ENCODE results near the gene CRK. TPM values are rescaled to one million over a fixed set of nuclear protein-coding genes. Genes with fewer than 3 reads are reported as not detected.
A peak's percentile ranks its signal among the peaks of the same experiment; 100 is the strongest.
"Not testable (repeated sequence)": the region's sequence is repeated elsewhere in the genome, so short reads cannot be mapped to it uniquely, and the experiment has no call there.

CRK gene
- total and polyA plus RNA-seq, 12 donors, result 22.2 to 47.5 (median 36.0) TPM

- peak overlapping the region; percentile 67 to 94 (median 80) for H3K4me3 ChIP-seq
- TF ChIP-seq, protein P1, sequence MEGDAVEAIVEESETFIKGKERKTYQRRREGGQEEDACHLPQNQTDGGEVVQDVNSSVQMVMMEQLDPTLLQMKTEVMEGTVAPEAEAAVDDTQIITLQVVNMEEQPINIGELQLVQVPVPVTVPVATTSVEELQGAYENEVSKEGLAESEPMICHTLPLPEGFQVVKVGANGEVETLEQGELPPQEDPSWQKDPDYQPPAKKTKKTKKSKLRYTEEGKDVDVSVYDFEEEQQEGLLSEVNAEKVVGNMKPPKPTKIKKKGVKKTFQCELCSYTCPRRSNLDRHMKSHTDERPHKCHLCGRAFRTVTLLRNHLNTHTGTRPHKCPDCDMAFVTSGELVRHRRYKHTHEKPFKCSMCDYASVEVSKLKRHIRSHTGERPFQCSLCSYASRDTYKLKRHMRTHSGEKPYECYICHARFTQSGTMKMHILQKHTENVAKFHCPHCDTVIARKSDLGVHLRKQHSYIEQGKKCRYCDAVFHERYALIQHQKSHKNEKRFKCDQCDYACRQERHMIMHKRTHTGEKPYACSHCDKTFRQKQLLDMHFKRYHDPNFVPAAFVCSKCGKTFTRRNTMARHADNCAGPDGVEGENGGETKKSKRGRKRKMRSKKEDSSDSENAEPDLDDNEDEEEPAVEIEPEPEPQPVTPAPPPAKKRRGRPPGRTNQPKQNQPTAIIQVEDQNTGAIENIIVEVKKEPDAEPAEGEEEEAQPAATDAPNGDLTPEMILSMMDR (IDR thresholded peaks at IDR 0.05), result no peak
- DNase-seq, result no peak
- WGBS, 2 donors, result 0% methylated on average over 41 of the region's 41 CpGs
- ATAC-seq, result peak in 7 of 8 donors; percentile 36 to 72 (median 59)
- intact Hi-C loops (cut with DNase I), result loop anchor here in 4 of 10 donors (5.0 to 10.0 kb wide), 3 partner anchors 37 to 58 kb away; partner anchors contain the start of gene CRK (in 2 of the 4)
- no peaks in the 10 kb centered on the region for H3K9me3 ChIP-seq
- no peaks in the 10 kb centered on the region for H3K27me3 ChIP-seq
- H3K27ac ChIP-seq, result peak overlapping the region; percentile 90 to 97 (median 96)
- H3K36me3 ChIP-seq, result peaks cover 0 to 16% (median 0%) of the 10 kb centered on the region in 9 donors
- H3K4me1 ChIP-seq, result peaks cover 5 to 53% (median 50%) of the 10 kb centered on the region in 9 donors
Measured at GRCh38 chr17:1398931-1399678, 56.9 kb downstream of the CRK start.

DNA sequence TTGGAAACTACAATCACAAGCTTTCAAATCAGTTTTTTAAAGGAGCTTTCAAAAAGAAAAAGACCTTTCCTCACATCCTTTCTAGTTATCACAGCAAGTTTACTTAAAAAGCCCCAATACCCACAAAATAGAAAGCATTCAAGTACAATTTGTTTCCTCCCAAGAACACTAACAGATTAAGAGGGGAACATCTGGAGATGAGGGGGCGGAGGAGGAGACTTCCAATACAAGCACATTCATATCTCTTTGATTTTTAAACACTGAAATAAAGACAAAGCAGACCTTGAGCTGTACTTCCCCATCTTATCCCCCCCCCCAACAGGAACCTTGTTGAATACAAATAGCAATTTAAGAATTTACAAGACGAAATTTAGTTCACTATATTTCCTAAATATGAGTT is 58.0 kb downstream of the CRK start:
- ATAC-seq (no peak), DNase-seq (no peak)
- H3K9me3 ChIP-seq, result no peaks in the 10 kb centered on the region
- H3K27me3 ChIP-seq, result no peaks in the 10 kb centered on the region
- TF ChIP-seq, protein P1 (IDR thresholded peaks at IDR 0.05), result no peak
- peaks cover 9 to 64% (median 61%) of the 10 kb centered on the region in 9 donors for H3K4me1 ChIP-seq
- peaks cover 0 to 18% (median 0%) of the 10 kb centered on the region in 9 donors for H3K36me3 ChIP-seq
- 6 to 7% methylated on average over 2 of the region's 2 CpGs for WGBS, 2 donors
- intact Hi-C loops (cut with DNase I), result loop anchor here in 4 of 10 donors (5.0 to 10.0 kb wide), 3 partner anchors 36 to 59 kb away; partner anchors contain the start of gene CRK (in 2 of the 4)
- H3K27ac ChIP-seq, result peak overlapping the region in 9 of 10 donors; percentile 1 to 97 (median 97)
- H3K4me3 ChIP-seq, result peak overlapping the region in 9 of 10 donors; percentile 67 to 94 (median 78)

GRCh38 chr17:1395876-1396665 is 60.0 kb downstream of the CRK start:
- not testable (repeated sequence) for DNase-seq
- intact Hi-C loops (cut with DNase I), result loop anchor here in 5 of 10 donors (2.0 to 10.0 kb wide), 4 partner anchors 31 to 61 kb away; partner anchors contain the start of gene CRK (in 2 of the 5)

GRCh38 chr17:1391577-1391976 is 64.5 kb downstream of the CRK start:
- TF ChIP-seq, protein P1 (IDR thresholded peaks at IDR 0.05), result no peak
- peak overlapping the region in 2 of 10 donors; percentile 1 to 2 for H3K4me3 ChIP-seq
- intact Hi-C loops (cut with DNase I), result loop anchor here in 1 of 10 donors (10.0 kb wide), 1 partner anchor 63 kb away; the partner anchor contains the start of gene CRK
- peak overlapping the region; percentile 16 to 81 (median 61) for H3K27ac ChIP-seq
- DNase-seq (no peak), ATAC-seq (no peak)
- H3K36me3 ChIP-seq, result peaks cover 0 to 24% (median 0%) of the 10 kb centered on the region in 9 donors
- H3K4me1 ChIP-seq, result peaks cover 26 to 100% (median 98%) of the 10 kb centered on the region in 9 donors
- WGBS, 2 donors, result 82 to 88% methylated on average over 9 of the region's 9 CpGs
- no peaks in the 10 kb centered on the region for H3K9me3 ChIP-seq
- no peaks in the 10 kb centered on the region for H3K27me3 ChIP-seq

More at GRCh38 chr17:1395876-1396665, 60.0 kb downstream of the CRK start:
- not testable (repeated sequence) for H3K27me3 ChIP-seq, ATAC-seq, H3K9me3 ChIP-seq, H3K4me3 ChIP-seq
- Histone ChIP-seq H3K27ac (peak overlapping the region in 2 of 10 donors; percentile 93 to 95), H3K36me3 (peaks cover 0 to 24% (median 0%) of the 10 kb centered on the region in 9 donors), H3K4me1 (peaks cover 18 to 84% (median 81%) of the 10 kb centered on the region in 9 donors)
- 88 to 90% methylated on average over 26 of the region's 26 CpGs for WGBS, 2 donors
